Testis (tissue), 3 donors: Measurements from ENCODE around the gene CHI3L1. TPM values are rescaled to one million over a fixed set of nuclear protein-coding genes. Genes with fewer than 3 reads are reported as not detected.

ENCODE experiments used
- DNase-seq: peaks from one replicate; pipeline ENCODE4 v3.0.0-alpha.2; 2019
- H3K27ac ChIP-seq, 2 donors: fragments of 200-600 bp; sonication (generic); one replicate each; pipeline ENCODE4 v1.5.1; 2019
- H3K27me3 ChIP-seq: fragments of 200-600 bp; sonication (generic); one replicate; pipeline ENCODE4 v1.5.1; 2019
- H3K36me3 ChIP-seq: fragments of 200-600 bp; sonication (generic); one replicate; pipeline ENCODE4 v1.5.1; 2017; ENCODE audit warnings: low read depth; ENCODE audit errors: missing control alignments
- H3K4me1 ChIP-seq: fragments of 200-600 bp; sonication (generic); one replicate; pipeline ENCODE4 v1.5.1; 2019
- H3K4me3 ChIP-seq, 2 donors: fragments of 200-600 bp; sonication (generic); one replicate each; pipeline ENCODE4 v1.5.1; 2017 to 2019
- H3K9me3 ChIP-seq: fragments of 200-600 bp; sonication (generic); one replicate; pipeline ENCODE4 v1.5.1; 2017
- POLR2A ChIP-seq: fragments of 450-650 bp; IDR thresholded peaks from one replicate; pipeline ENCODE4 v1.6.1; 2017; ENCODE audit warnings: antibody characterized with exemption, mild to moderate bottlenecking, moderate library complexity
- WGBS, 2 donors: methylation state at CpG; one replicate each; pipeline ENCODE4 v1.1.5; 2018; 5-methylcytosine and 5-hydroxymethylcytosine counted together
- intact Hi-C: fragments of 100-400 bp; cut with DNase I; formaldehyde crosslinking; loops from one replicate; pipeline ENCODE4 v1.15.1; 2023; ENCODE audit warnings: low total_unique reads
- polyA plus RNA-seq: library from polyadenylated mRNA; stranded (reverse); fragments of 350-450 nt; fragmentation: Illumina TruSeq; extraction: RNeasy Lipid Tissue Mini Kit (QIAGEN cat#74804); gene quantifications from one replicate; pipeline ENCODE4 v1.2.3, GENCODE V29; 2014; ENCODE audit warnings: low read depth, low replicate concordance; ENCODE audit not compliant: insufficient read depth
- total RNA-seq, 2 donors: library from RNA; depleted of rRNA; stranded (reverse); fragments of >200 nt; gene quantifications; one replicate each; pipeline ENCODE4 v1.2.3, GENCODE V29; 2016
- TF ChIP-seq, protein P1 (sequence below), 3 experiments: fragments of 450-650 bp in 2 of 3; fragments of 200-600 bp in 1 of 3; sonication (generic) in 1 of 3; IDR thresholded peaks; one replicate each; pipeline ENCODE4 v1.5.1; 2016 to 2019; ENCODE audit warnings: antibody characterized with exemption in 3 of 3, mild to moderate bottlenecking in 2 of 3, moderate library complexity in 1 of 3

CHI3L1 gene
- total and polyA plus RNA-seq, 3 donors from 2014 or later, result 2.0 to 35.5 (median 6.6) TPM

DNA sequence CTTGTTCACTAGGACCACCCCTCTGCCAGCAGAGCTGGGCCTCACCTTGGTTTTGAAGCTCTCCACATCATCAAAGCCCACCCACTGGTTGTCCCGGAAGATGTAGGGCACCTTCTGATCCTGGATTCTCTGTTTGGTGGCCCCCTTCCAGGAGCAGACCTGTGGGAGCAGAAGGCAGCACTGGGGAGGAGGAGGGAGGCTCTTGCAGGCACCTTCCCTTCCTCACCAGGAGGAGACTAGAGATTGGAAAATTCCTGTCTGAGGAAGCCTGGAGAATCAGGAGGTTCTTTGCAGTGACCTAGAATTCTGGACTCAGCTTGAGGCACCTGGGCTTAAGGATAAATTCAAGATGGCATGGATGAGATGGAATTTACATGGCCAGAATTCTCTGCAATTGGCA, 32.7 kb upstream of the CHI3L1 start:
- no peaks in the 10 kb centered on the region for H3K4me1 ChIP-seq
- H3K36me3 ChIP-seq, result no peaks in the 10 kb centered on the region
- TF ChIP-seq, protein P1, sequence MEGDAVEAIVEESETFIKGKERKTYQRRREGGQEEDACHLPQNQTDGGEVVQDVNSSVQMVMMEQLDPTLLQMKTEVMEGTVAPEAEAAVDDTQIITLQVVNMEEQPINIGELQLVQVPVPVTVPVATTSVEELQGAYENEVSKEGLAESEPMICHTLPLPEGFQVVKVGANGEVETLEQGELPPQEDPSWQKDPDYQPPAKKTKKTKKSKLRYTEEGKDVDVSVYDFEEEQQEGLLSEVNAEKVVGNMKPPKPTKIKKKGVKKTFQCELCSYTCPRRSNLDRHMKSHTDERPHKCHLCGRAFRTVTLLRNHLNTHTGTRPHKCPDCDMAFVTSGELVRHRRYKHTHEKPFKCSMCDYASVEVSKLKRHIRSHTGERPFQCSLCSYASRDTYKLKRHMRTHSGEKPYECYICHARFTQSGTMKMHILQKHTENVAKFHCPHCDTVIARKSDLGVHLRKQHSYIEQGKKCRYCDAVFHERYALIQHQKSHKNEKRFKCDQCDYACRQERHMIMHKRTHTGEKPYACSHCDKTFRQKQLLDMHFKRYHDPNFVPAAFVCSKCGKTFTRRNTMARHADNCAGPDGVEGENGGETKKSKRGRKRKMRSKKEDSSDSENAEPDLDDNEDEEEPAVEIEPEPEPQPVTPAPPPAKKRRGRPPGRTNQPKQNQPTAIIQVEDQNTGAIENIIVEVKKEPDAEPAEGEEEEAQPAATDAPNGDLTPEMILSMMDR (IDR thresholded peaks at IDR 0.05), result no peak
- TF ChIP-seq POLR2A, result no peak
- 91 to 100% methylated on average over 1 of the region's 1 CpG for WGBS, 2 donors
- intact Hi-C loops, result loop anchor here (5.0 kb wide), 1 partner anchor 102 kb away; no protein-coding TSS in a partner anchor
- H3K4me3 ChIP-seq, result no peak overlapping the region
- DNase-seq, result no peak
- H3K27me3 ChIP-seq, result no peaks in the 10 kb centered on the region
- H3K27ac ChIP-seq, result no peak overlapping the region
- no peaks in the 10 kb centered on the region for H3K9me3 ChIP-seq

- DNase-seq, result no peak
- Histone ChIP-seq H3K27me3 (no peaks in the 10 kb centered on the region), H3K36me3 (no peaks in the 10 kb centered on the region), H3K27ac (no peak overlapping the region), H3K4me1 (no peaks in the 10 kb centered on the region), H3K4me3 (no peak overlapping the region), H3K9me3 (no peaks in the 10 kb centered on the region)
- WGBS, 2 donors, result 79 to 100% methylated on average over 2 to 7 of the region's 7 CpGs
- TF ChIP-seq, protein P1 (IDR thresholded peaks at IDR 0.05), result no peak
- no peak for TF ChIP-seq POLR2A
- intact Hi-C loops, result loop anchor here (5.0 kb wide), 1 partner anchor 100 kb away; no protein-coding TSS in a partner anchor
Measured at GRCh38 chr1:203217668-203218067, 31.2 kb upstream of the CHI3L1 start.

DNA sequence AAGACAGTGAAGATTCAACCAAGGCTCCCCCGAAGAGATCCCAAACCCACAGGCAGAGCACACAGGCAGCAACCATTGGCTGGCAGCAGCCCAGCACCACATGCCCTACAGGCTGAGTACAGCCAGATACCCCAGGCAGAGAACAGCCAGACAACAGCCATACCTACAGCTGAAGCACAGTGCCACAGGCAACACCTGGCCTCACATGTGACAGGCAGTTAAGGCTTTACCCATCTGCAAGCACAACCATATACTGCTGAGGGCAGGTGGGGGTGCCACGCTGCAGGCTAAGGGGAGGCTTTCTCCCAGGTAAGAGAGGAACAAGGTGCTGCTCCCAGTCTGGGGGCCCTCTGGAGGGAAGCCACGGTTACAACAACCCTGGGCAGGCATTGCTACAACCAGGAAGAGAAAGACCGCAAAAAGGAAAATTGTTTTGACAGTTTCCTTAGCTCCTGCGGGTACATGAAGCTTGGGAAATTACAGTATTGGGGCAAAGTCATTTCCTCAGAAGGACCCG, 30.7 kb upstream of the CHI3L1 start:
- no peaks in the 10 kb centered on the region for H3K36me3 ChIP-seq
- 61 to 70% methylated on average over 5 to 6 of the region's 6 CpGs for WGBS, 2 donors
- H3K27me3 ChIP-seq, result no peaks in the 10 kb centered on the region
- DNase-seq, result no peak
- no peak overlapping the region for H3K27ac ChIP-seq
- no peaks in the 10 kb centered on the region for H3K9me3 ChIP-seq
- TF ChIP-seq, protein P1 (IDR thresholded peaks at IDR 0.05), result no peak
- TF ChIP-seq POLR2A, result no peak
- intact Hi-C loops, result loop anchor here (5.0 kb wide), 1 partner anchor 100 kb away; no protein-coding TSS in a partner anchor
- H3K4me3 ChIP-seq, result no peak overlapping the region
- no peaks in the 10 kb centered on the region for H3K4me1 ChIP-seq

GRCh38 chr1:203216274-203217138, 30.0 kb upstream of the CHI3L1 start:
- intact Hi-C loops, result loop anchor here (5.0 kb wide), 1 partner anchor 99 kb away; no protein-coding TSS in a partner anchor

More at GRCh38 chr1:203216274-203217138, 30.0 kb upstream of the CHI3L1 start:
- H3K4me3 ChIP-seq, result no peak overlapping the region
- peak; percentile 78 for DNase-seq
- no peaks in the 10 kb centered on the region for H3K4me1 ChIP-seq
- no peaks in the 10 kb centered on the region for H3K9me3 ChIP-seq
- no peaks in the 10 kb centered on the region for H3K36me3 ChIP-seq
- TF ChIP-seq, protein P1 (IDR thresholded peaks at IDR 0.05), result peak; percentile 69 to 81 (median 71)
- TF ChIP-seq POLR2A, result no peak
- 28 to 39% methylated on average over 9 to 19 of the region's 19 CpGs for WGBS, 2 donors
- no peak overlapping the region for H3K27ac ChIP-seq
- no peaks in the 10 kb centered on the region for H3K27me3 ChIP-seq
